Spleen (tissue), 11 donors: ENCODE measurements around the gene PANK1. TPM values are rescaled to one million over a fixed set of nuclear protein-coding genes. Genes with fewer than 3 reads are reported as not detected.

Source experiments
- DNase-seq: peaks from one replicate; pipeline ENCODE4 v3.0.0-alpha.2; 2020
- H3K27ac ChIP-seq, 8 donors: fragments of 200-600 bp; sonication (generic) in 7 of 8; 1 replicate in 4 of 8; 2 replicates in 4 of 8; pipeline versions ENCODE4 v1.5.0 to v1.8.0; 2016 to 2021; ENCODE audit warnings: inconsistent platforms in 4 of 8, mild to moderate bottlenecking in 4 of 8, moderate library complexity in 1 of 8
- H3K27me3 ChIP-seq, 7 donors: fragments of 200-600 bp; sonication (generic) in 6 of 7; replicated peaks in 1 of 7; 1 replicate in 4 of 7; 2 replicates in 3 of 7; pipeline versions ENCODE4 v1.5.0 to v1.8.0; 2016 to 2021; ENCODE audit warnings: inconsistent platforms in 3 of 7, mild to moderate bottlenecking in 1 of 7
- H3K36me3 ChIP-seq, 6 donors: fragments of 200-600 bp; sonication (generic) in 5 of 6; 1 replicate in 4 of 6; 2 replicates in 2 of 6; pipeline versions ENCODE4 v1.5.0 to v1.8.0; 2016 to 2021; ENCODE audit warnings: inconsistent platforms in 2 of 6
- H3K4me1 ChIP-seq, 6 donors: fragments of 200-600 bp; sonication (generic) in 5 of 6; 1 replicate in 3 of 6; 2 replicates in 3 of 6; pipeline versions ENCODE4 v1.5.0 to v1.8.0; 2016 to 2021; ENCODE audit warnings: inconsistent platforms in 3 of 6
- H3K4me3 ChIP-seq, 8 donors: fragments of 200-600 bp; sonication (generic) in 7 of 8; 1 replicate in 4 of 8; 2 replicates in 4 of 8; pipeline versions ENCODE4 v1.5.0 to v1.8.0; 2016 to 2021; ENCODE audit warnings: inconsistent platforms in 4 of 8, mild to moderate bottlenecking in 4 of 8, moderate library complexity in 2 of 8
- H3K9me3 ChIP-seq, 8 donors: fragments of 200-600 bp; sonication (generic) in 7 of 8; 1 replicate in 4 of 8; 2 replicates in 4 of 8; pipeline versions ENCODE4 v1.5.0 to v1.8.0; 2016 to 2021; ENCODE audit warnings: inconsistent platforms in 4 of 8
- POLR2A ChIP-seq, 3 donors: fragments of 450-650 bp; IDR thresholded peaks; one replicate each; pipeline ENCODE4 v1.5.1; 2017; ENCODE audit warnings: antibody characterized with exemption in 3 of 3, mild to moderate bottlenecking in 1 of 3
- POLR2AphosphoS5 ChIP-seq, 3 donors: sonication (generic); formaldehyde crosslinking; IDR thresholded peaks; one replicate each; pipeline ENCODE4 v1.5.1; 2017; ENCODE audit warnings: antibody characterized with exemption in 3 of 3
- WGBS, 5 donors: extraction: QIAGEN DNeasy Blood & Tissue Kit in 3 of 5; methylation state at CpG; one replicate each; pipeline versions ENCODE4 v1.1.5 to v1.1.7; 2013 to 2018; 5-methylcytosine and 5-hydroxymethylcytosine counted together
- intact Hi-C: fragments of 100-400 bp; cut with DNase I; formaldehyde crosslinking; loops from one replicate; pipeline ENCODE4 v1.15.0; 2023; ENCODE audit warnings: low total_unique reads
- polyA plus RNA-seq, 3 donors: library from polyadenylated mRNA; stranded (reverse); fragments of 200-250 nt; gene quantifications; one replicate each; pipeline ENCODE4 v1.2.1, GENCODE V29; 2013
- total RNA-seq, 7 donors: library from RNA; depleted of rRNA in 3 of 7; stranded (reverse); fragments of >200 nt in 3 of 7; fragmentation: NEBNext Ultra II Directional in 4 of 7; extraction: Animal tissue kit (Norgen Biotek cat#: 25700) in 4 of 7; gene quantifications; one replicate each; pipeline versions ENCODE4 v1.1.0 to v1.2.1, GENCODE V29; 2016 to 2021
- TF ChIP-seq, protein P1 (sequence below), 11 experiments: fragments of 200-600 bp in 7 of 11; fragments of 450-650 bp in 4 of 11; sonication (generic) in 4 of 11; IDR thresholded peaks in 8 of 11; conservative IDR thresholded peaks in 3 of 11; 1 replicate in 7 of 11; 2 replicates in 4 of 11; pipeline versions ENCODE4 v1.4.0 to v1.8.0; 2016 to 2021; ENCODE audit warnings: antibody characterized with exemption in 11 of 11, inconsistent platforms in 4 of 11, mild to moderate bottlenecking in 1 of 11
- donor health status: healthy with polysubstance abuse.
- donor health status: DM: no; HTN: no; CAD: no; lungs with moderate emphysema.
- donor health status: DM: no; HTN: no; CAD: no.
- donor health status: Bipolar disorder and iron deficiency.
- donor health status: healthy.
- donor health status: DM: no; HTN: no; CAD: no.
- donor health status: DM: yes; HTN: yes; CAD: no.

The PANK1 gene
- total and polyA plus RNA-seq, 10 donors = 0.37 to 6.2 (median 1.6) TPM

DNA sequence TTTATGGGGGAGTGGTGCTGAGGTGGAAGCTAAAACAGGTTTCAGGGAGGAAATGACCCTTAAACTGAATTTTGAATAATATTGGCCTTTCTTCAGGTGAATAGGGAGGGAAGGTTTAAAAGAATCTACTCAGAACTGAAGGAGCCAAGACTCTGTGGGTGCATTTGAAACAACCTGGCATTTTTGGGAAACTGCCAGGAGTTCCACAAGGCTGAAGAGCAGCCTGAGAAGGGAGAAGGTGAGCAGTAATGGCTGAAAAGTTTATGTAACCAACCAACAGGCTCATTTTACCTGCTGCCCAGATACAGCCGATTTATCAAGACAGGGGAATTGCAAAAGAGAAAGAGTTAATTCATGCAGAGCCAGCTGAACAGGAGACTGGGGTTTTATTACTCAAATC lies 4.0 kb upstream of the PANK1 start:
- 86 to 100% (median 97%) methylated on average over 1 of the region's 1 CpG for WGBS, 5 donors
- intact Hi-C loops = no loop called here

DNA sequence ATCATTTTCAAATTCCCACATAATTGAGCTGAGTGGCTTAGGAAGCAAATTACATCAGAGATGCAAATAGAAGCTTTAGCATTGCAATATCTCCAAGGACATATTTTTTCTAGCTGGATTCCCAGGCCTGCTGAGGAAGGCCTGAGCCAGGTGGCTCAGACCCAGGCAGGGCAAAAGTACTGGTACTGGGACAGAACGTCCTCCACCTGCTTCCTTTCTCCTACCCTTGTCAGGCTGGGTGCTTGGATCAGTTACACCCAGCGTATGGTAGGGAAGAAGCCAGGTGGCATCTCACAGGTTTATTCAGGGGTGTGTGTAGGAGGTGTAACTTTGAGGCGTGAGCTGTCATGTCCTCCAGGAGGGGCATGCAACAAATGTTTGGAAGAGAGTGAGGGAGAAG lies 3.0 kb upstream of the PANK1 start:
- intact Hi-C loops = no loop called here
- Histone ChIP-seq H3K36me3 (no peaks in the 10 kb centered on the region), H3K4me3 (no peak overlapping the region)

More for the DNA sequence above, 4.0 kb upstream of the PANK1 start:
- TF ChIP-seq, protein P1, sequence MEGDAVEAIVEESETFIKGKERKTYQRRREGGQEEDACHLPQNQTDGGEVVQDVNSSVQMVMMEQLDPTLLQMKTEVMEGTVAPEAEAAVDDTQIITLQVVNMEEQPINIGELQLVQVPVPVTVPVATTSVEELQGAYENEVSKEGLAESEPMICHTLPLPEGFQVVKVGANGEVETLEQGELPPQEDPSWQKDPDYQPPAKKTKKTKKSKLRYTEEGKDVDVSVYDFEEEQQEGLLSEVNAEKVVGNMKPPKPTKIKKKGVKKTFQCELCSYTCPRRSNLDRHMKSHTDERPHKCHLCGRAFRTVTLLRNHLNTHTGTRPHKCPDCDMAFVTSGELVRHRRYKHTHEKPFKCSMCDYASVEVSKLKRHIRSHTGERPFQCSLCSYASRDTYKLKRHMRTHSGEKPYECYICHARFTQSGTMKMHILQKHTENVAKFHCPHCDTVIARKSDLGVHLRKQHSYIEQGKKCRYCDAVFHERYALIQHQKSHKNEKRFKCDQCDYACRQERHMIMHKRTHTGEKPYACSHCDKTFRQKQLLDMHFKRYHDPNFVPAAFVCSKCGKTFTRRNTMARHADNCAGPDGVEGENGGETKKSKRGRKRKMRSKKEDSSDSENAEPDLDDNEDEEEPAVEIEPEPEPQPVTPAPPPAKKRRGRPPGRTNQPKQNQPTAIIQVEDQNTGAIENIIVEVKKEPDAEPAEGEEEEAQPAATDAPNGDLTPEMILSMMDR (IDR thresholded peaks at IDR 0.05 in 8 of 11, conservative IDR thresholded peaks at IDR 0.05 in 3 of 11) = no peak
- no peak for DNase-seq
- Histone ChIP-seq H3K9me3 (no peaks in the 10 kb centered on the region), H3K27ac (no peak overlapping the region), H3K4me3 (no peak overlapping the region), H3K4me1 (peaks cover 0 to 33% (median 16%) of the 10 kb centered on the region in 6 donors), H3K36me3 (no peaks in the 10 kb centered on the region), H3K27me3 (peaks cover 0 to 18% (median 0%) of the 10 kb centered on the region in 7 donors)

DNA sequence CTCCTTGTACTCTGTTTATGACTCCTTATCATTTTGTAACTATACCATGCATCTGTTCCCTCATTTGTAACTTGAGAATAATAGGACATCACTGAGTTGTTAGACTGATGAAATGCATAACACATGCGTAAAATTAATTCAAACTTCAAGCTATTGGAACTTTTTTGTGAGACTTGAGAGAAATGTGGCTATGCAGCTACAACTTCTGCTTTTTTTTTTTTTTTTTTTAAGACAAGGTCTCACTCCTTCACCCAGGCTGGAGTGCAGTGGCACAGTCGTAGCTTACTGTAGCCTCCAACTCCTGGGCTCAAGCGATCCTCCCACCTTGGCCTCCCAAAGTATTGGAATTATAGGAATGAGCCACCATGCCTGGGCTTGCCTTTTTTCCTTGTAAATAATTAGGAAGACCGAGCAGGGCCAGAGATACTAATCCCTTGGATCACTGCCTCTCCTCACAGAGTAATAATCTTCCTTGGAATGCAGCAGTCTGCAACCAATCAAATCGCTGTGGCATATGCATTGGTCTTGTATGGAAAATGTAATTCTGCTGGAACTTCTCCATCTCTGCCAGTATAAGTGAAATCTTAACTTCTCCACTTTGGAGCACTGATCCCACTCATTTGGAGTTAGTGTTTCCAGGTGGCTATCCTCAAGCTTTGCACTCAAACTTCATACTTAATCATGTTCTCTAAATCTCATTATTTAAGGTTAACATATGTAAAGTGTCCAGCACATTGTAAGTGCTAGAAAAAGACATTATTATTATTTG lies 2.0 kb upstream of the PANK1 start:
- 75 to 76% (median 76%) methylated on average over 5 of the region's 5 CpGs for WGBS, 5 donors
- Histone ChIP-seq H3K9me3 (no peaks in the 10 kb centered on the region), H3K36me3 (no peaks in the 10 kb centered on the region), H3K4me1 (peaks cover 0 to 41% (median 22%) of the 10 kb centered on the region in 6 donors), H3K27me3 (peaks cover 0 to 18% (median 0%) of the 10 kb centered on the region in 7 donors), H3K27ac (no peak overlapping the region), H3K4me3 (no peak overlapping the region)
- no peak for TF ChIP-seq POLR2A (IDR thresholded peaks at IDR 0.05)
- TF ChIP-seq POLR2AphosphoS5 (IDR thresholded peaks at IDR 0.05) = no peak
- TF ChIP-seq, protein P1 (IDR thresholded peaks at IDR 0.05 in 8 of 11, conservative IDR thresholded peaks at IDR 0.05 in 3 of 11) = no peak
- no peak for DNase-seq
- intact Hi-C loops = no loop called here

More for the DNA sequence above, 3.0 kb upstream of the PANK1 start:
- Histone ChIP-seq H3K9me3 (no peaks in the 10 kb centered on the region), H3K27ac (no peak overlapping the region), H3K27me3 (peaks cover 0 to 18% (median 0%) of the 10 kb centered on the region in 7 donors), H3K4me1 (peaks cover 0 to 43% (median 23%) of the 10 kb centered on the region in 6 donors)
- TF ChIP-seq POLR2A (IDR thresholded peaks at IDR 0.05) (no peak), POLR2AphosphoS5 (IDR thresholded peaks at IDR 0.05) (no peak)
- TF ChIP-seq, protein P1 (IDR thresholded peaks at IDR 0.05 in 8 of 11, conservative IDR thresholded peaks at IDR 0.05 in 3 of 11) = no peak
- WGBS, 5 donors = 82 to 88% (median 87%) methylated on average over 3 of the region's 3 CpGs
- DNase-seq = no peak

DNA sequence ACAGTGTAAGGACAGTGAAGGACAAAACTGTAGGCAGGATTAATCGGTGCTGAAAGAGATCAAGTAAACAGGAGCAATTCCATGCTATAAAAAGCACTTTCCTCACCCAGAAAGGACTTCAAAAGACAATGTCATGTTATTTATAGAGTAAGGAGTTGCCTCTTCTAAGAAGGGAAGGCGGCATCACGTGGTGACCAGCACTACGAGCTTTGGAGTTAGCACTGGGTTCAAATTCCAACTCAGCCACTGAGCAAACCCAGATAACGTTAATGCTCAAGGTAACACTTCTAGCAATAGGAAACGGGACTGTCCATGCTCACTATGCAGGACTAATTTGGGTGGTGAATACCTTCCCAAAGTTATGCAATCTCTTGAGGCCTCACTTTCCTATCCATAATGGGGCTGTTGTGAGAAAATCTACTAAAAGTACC lies 715 bp upstream of the PANK1 start:
- Histone ChIP-seq H3K4me1 (peaks cover 0 to 39% (median 22%) of the 10 kb centered on the region in 6 donors), H3K9me3 (no peaks in the 10 kb centered on the region), H3K36me3 (no peaks in the 10 kb centered on the region), H3K4me3 (peak overlapping the region in 7 of 8 donors; percentile 81 to 98 (median 97)), H3K27me3 (peaks cover 0 to 18% (median 0%) of the 10 kb centered on the region in 7 donors), H3K27ac (peak overlapping the region in 5 of 8 donors; percentile 73 to 86 (median 82))
- intact Hi-C loops = no loop called here
- WGBS, 5 donors = 37 to 48% (median 43%) methylated on average over 6 of the region's 6 CpGs
- DNase-seq = no peak
- TF ChIP-seq, protein P1 (IDR thresholded peaks at IDR 0.05 in 8 of 11, conservative IDR thresholded peaks at IDR 0.05 in 3 of 11) = no peak
